CD1c-positive myeloid dendritic cell (primary cell): ENCODE measurements around the gene ALDH16A1.

Source experiments
- DNase-seq: peaks from one replicate; pipeline ENCODE4 v3.0.0-alpha.2; 2016; ENCODE audit errors: extremely low spot score

Gene ALDH16A1

GRCh38 chr19:49423071-49423984 lies 29.7 kb upstream of the ALDH16A1 start, which contains the start of gene PTH2:
PTH2 (minus strand) TSS chr19:49423441; CDS start chr19:49423339, 102 bp downstream.
- DNase-seq, result peak; percentile 21

DNA sequence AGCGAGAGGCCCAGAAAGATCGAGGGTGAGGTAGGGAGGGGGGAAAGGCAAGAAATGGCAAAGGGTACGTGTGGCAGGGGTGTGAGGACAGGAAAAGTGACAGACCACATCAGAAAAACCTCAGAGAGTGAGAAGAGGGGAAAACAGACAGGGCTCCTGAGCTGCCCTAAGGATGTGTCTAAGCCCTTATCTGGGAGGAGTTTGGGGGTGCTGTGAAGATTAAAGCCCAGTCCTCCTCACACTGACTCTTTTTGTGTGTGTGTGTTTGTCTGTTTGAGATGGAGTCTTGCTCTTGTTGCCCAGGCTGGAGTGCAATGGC lies 29.1 kb upstream of the ALDH16A1 start:
- DNase-seq, result no peak

DNA sequence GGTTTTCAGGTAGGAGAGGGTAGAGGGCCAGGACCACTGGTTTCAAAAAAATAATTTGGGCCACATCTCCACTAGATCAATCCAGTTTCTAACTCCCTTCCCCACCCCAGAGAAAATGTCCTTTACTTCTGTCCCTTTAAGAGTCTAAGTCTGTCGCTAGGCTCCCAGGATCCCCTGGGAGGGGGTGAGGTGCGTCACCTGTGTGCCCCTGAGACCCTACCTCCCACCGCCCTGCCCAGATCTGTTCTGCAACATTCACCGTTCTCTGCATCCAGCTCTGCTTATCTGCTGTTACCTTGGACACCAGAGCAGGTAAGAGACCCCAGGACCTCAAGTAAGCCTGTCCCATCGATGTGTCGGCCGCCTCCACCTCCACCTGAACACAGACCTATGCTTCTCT lies 27.8 kb upstream of the ALDH16A1 start, which contains the start of gene GFY:
Gene GFY, plus strand, starts transcription at position 211 of the 400 bp plus-strand sequence. CDS start 1,043 bp downstream, outside the sequence.
- no peak for DNase-seq

- DNase-seq, result no peak
Measured at GRCh38 chr19:49425922-49426592, 27.0 kb upstream of the ALDH16A1 start.

- no peak for DNase-seq
Measured at GRCh38 chr19:49427339-49427738, 25.7 kb upstream of the ALDH16A1 start.

GRCh38 chr19:49427855-49428546 lies 25.0 kb upstream of the ALDH16A1 start:
- DNase-seq, result no peak

- DNase-seq, result no peak
Measured at GRCh38 chr19:49428547-49429451, 24.2 kb upstream of the ALDH16A1 start.

DNA sequence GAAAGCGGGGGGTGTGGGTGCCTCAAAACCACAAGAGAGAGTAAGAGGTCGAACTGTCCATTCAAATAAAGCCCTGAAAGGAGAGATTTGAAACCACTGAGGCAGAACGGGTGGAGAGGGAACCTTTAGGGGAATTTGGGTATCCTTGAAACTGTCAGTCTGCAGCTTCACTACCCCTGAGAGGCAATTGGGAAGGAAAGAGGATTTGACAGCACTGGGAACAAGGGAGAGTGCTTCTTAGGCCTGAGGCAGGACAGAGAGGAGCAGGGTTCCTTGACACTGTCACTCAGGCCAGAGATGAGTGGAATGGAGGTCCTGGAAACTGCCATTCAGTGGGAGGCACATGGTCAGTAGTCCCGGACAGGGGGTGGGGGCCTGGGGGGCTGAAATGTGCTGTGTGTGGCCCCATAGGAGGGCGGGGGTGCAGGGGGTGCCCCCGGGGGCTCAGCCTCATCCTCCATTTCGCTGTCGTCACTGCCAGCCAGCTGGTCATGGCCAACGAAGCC lies 22.8 kb upstream of the ALDH16A1 start:
- no peak for DNase-seq

DNA sequence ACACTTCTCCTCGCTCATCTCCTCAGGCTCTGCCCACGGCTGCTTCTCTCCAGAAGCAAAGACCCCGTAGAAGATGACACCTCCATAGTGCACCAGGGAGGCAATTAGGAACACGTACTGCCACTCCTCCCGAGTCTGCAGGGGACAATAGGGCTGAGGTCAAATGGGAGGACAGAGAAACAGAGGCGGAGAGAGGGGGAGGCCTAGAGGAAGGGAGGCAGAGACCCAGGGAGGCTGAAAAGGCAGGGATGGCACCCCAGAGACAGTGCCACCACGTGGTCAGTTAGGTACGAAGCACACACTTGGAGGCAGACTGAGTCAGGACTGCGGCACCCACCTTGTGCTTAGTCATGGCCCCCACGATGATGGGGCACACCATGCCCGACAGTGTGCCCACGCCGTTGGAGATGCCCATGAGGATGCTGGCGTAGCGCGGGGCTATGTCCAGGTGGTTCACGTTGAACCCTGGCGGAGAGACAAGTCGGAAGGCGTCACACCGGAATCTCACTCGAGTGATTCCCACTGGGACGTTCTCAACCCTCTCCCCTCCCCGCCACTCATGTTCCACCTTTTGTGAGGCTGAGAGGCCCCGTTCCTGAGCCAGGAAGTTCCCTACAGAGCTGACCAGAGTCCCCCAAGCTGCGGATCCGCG lies 22.2 kb upstream of the ALDH16A1 start:
- no peak for DNase-seq

DNA sequence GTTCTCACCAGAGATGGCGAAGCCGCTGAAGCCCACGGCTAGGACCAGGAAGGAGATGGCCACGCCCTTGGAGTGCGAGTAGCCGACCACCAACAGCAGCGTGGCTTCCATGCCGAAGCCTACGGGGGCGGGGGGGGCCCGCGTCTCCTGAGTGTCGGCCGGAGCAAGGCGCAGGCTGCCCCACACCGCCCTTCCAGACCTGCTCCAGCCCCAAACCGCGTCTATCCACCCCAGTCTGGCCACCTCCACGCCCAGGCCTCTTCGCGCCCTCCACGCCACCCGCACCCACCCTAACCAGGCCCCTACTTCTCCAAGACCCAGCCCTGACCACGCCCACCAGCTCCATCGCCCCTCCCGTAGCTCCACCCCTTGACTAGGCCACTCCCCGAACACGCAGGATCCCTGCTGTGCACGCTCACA lies 21.7 kb upstream of the ALDH16A1 start:
- DNase-seq, result no peak

- DNase-seq, result no peak
Measured at GRCh38 chr19:49432141-49433073, 20.6 kb upstream of the ALDH16A1 start.

- no peak for DNase-seq
Measured at GRCh38 chr19:49433240-49433901, 19.7 kb upstream of the ALDH16A1 start.

DNA sequence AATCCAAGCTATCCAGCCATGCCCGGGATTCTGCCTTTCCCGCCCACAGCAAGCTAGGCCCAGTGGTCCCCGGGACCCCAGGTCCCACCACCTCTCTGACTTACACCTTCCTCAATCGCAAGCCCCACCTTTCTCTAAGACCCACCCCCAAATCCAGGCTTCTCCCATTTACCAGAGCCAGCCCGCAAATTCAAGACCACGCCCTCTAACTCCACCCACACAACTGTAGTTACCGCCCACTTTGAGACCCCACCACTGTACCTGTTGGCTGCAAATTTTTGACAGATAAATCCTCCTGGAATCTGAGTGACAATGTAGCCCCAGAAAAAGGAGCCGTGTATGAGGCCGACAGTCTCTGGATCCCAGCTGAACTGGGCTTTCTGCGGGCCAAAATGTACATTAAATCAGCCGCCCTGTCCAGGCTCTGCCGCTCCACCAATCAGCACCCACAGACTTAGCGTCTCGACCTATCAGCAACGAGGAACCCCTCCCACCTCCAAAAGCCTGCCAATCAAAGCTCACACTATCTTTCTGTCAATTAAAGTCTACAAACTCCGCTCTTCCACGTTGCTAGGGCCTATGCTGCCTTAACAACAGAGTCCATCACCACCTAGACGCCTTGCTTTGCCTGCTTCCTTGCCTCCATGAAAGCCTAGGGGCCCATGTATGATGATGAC lies 18.0 kb upstream of the ALDH16A1 start:
- no peak for DNase-seq

DNA sequence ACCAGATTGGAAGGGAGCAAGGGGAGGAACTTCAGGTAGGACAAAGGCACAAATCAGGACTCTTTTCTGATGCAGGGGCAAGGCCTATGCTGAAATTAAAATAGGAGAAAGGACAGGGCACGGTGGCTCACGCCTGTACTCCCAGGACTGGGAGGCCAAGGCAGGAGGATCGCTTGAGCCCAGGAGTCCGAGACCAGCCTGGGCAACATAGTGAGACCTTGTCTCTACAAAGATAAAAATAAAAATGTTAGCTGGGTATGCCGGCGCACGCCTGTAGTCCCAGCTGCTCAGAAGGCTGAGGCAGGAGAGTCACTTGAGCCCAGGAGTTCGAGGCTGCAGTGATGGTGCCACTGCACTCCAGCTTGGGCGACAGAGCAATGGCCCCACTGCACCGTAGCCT lies 17.4 kb upstream of the ALDH16A1 start:
- DNase-seq, result no peak

DNA sequence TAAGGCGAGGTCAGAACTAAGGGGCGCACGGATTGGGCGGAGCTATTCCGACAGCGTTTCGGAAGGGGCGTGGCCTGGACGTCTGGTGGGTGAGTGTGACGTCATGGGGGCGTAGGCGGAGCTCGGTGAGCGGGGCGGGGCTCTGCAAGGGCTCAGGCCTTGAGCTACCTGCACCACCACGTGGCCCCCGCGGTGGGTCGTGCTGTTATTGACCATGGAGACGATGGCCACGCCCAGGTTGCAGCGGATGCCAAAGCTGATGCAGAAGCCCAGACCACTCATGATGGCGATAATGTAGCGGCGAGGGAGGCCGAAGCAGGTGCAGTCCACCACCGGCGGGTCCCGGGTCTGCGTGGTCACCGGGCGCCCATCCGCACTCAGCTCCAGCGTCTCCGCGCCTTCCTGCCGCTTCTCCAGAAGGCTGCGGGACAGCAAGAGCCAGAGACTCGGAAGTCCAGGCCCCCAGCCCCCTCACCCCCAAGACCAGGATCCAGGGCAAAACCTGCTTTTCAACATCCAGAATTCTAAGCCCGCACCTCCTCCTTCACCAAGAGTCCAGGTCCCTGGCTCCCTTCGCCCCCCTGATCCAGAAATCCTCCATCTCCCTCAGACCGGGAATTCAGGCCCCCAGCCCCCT lies 16.5 kb upstream of the ALDH16A1 start:
- peak; percentile 49 for DNase-seq

DNA sequence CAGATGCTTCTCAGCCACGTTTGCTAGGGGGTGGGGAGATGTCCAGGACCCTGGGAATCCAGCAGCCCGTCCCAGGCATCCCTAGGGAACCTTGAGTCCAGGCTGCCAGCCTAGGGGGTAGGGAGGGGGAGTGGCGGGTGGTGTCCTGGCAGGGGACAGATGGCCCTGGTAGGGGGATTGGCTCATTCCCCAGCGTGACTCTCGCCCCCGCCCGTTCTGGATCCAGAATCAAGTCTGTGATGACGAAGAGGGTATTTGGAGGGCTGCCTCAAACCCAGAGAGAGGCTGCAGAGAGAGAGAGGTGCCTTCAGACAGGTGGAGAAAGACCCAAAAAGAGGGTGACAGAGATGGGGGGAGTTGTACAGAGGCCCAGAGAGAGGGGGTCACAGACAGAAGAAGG lies 15.8 kb upstream of the ALDH16A1 start:
- DNase-seq, result no peak

- DNase-seq, result no peak
Measured at GRCh38 chr19:49438261-49438660, 14.8 kb upstream of the ALDH16A1 start.

- DNase-seq, result no peak
Measured at GRCh38 chr19:49439836-49440235, 13.2 kb upstream of the ALDH16A1 start.
